ENCODE measurements around the gene ATP2B2. TPM values are rescaled to one million over a fixed set of nuclear protein-coding genes. Genes with fewer than 3 reads are reported as not detected.

ATP2B2 gene
- total RNA-seq, 1 experiment from 2014 or later, result not detected

DNA sequence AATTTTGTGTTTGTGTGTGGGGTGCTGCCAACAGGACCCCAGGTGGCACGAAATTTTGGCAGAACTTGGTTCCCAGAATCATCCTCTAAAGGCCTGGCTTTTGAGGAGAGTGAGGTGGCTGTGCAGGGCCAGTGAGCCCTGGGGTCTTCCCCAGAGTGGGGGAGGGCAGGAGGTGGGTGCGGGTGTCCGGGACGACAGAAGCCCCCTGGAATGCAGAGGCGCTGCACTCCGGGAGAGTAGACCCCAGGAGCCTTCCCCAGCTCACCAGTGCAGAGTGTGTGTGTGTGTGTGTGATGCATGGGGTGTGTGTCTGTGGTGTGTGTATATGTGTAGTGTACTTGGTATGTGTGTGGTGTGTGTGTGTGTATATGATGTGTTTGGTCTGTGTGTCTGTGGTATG, 140.1 kb downstream of the ATP2B2 start:
- H3K4me3 Mint-ChIP-seq (ENCODE audit: low read depth, unreplicated experiment), result no peak overlapping the region
- CTCF ChIA-PET, result no interaction called here
- no TSS peak for BruUV-seq (replicated peaks)
- H3K4me1 Mint-ChIP-seq (ENCODE audit: low read depth, unreplicated experiment), result peaks cover 10% of the 10 kb centered on the region
- peaks cover 3% of the 10 kb centered on the region for H3K9me3 Mint-ChIP-seq (ENCODE audit: low read depth, unreplicated experiment)
- no peak for DNase-seq
- TF ChIP-seq, protein P1, sequence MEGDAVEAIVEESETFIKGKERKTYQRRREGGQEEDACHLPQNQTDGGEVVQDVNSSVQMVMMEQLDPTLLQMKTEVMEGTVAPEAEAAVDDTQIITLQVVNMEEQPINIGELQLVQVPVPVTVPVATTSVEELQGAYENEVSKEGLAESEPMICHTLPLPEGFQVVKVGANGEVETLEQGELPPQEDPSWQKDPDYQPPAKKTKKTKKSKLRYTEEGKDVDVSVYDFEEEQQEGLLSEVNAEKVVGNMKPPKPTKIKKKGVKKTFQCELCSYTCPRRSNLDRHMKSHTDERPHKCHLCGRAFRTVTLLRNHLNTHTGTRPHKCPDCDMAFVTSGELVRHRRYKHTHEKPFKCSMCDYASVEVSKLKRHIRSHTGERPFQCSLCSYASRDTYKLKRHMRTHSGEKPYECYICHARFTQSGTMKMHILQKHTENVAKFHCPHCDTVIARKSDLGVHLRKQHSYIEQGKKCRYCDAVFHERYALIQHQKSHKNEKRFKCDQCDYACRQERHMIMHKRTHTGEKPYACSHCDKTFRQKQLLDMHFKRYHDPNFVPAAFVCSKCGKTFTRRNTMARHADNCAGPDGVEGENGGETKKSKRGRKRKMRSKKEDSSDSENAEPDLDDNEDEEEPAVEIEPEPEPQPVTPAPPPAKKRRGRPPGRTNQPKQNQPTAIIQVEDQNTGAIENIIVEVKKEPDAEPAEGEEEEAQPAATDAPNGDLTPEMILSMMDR (IDR thresholded peaks at IDR 0.05; ENCODE audit: unreplicated experiment), result no peak
- H3K27me3 Mint-ChIP-seq (ENCODE audit: unreplicated experiment), result peaks cover 90% of the 10 kb centered on the region
- intact Hi-C loops (cut with micrococcal nuclease; ENCODE audit: unreplicated experiment), result no loop called here
- no peak overlapping the region for H3K27ac Mint-ChIP-seq (ENCODE audit: unreplicated experiment)
- no peaks in the 10 kb centered on the region for H3K36me3 Mint-ChIP-seq (ENCODE audit: insufficient read depth, unreplicated experiment)

DNA sequence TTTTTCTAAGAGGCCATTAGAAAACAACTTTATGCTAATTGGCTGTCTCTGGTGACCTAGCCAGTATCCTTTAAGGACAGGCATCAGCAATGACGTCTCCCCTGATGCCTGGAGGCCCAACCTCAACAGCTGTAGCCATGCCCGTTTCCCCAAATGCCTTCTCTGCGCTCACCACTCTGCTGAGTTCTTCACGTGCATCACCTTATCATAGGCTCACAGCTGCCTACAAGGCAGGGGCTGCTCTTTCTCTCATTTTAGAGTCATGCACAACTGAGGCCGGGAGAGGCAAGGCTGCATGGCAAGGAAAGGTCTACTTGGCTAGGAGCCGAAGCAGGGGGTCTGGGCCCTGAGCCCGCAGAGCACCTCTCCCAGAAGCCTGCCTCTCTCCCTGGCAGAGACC, 140.6 kb downstream of the ATP2B2 start:
- intact Hi-C loops (cut with micrococcal nuclease; ENCODE audit: unreplicated experiment), result no loop called here
- no peak overlapping the region for H3K27ac Mint-ChIP-seq (ENCODE audit: unreplicated experiment)
- CTCF ChIA-PET, result no interaction called here

DNA sequence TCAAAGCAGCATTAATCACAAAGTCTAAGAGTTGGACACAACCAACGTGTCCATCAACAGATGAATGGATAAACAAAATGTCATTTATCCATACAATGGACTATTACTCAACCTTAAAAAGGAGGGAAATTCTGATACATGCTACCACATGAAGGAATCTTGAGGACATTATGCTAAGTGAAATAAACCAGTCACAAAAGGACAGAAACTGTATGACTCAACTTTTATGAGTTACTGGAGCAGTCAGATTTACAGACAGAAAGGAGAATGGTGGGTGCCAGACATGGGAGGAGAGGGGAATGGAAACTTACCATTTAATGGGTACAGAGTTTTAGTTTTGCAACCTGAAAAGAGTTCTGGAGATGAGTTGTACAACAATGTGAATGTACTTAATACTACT, 141.5 kb downstream of the ATP2B2 start:
- Mint-ChIP-seq H3K9me3 (ENCODE audit: low read depth, unreplicated experiment) (peaks cover 3% of the 10 kb centered on the region), H3K4me1 (ENCODE audit: low read depth, unreplicated experiment) (peaks cover 10% of the 10 kb centered on the region), H3K27me3 (ENCODE audit: unreplicated experiment) (peaks cover 90% of the 10 kb centered on the region), H3K36me3 (ENCODE audit: insufficient read depth, unreplicated experiment) (no peaks in the 10 kb centered on the region), H3K27ac (ENCODE audit: unreplicated experiment) (no peak overlapping the region), H3K4me3 (ENCODE audit: low read depth, unreplicated experiment) (no peak overlapping the region)
- intact Hi-C loops (cut with micrococcal nuclease; ENCODE audit: unreplicated experiment), result no loop called here
- TF ChIP-seq, protein P1 (IDR thresholded peaks at IDR 0.05; ENCODE audit: unreplicated experiment), result no peak
- CTCF ChIA-PET, result no interaction called here
- no peak for DNase-seq
- no TSS peak for BruUV-seq (replicated peaks)

More for the DNA sequence above, 140.6 kb downstream of the ATP2B2 start:
- peaks cover 10% of the 10 kb centered on the region for H3K4me1 Mint-ChIP-seq (ENCODE audit: low read depth, unreplicated experiment)
- peaks cover 90% of the 10 kb centered on the region for H3K27me3 Mint-ChIP-seq (ENCODE audit: unreplicated experiment)
- H3K36me3 Mint-ChIP-seq (ENCODE audit: insufficient read depth, unreplicated experiment), result no peaks in the 10 kb centered on the region
- H3K9me3 Mint-ChIP-seq (ENCODE audit: low read depth, unreplicated experiment), result peaks cover 3% of the 10 kb centered on the region
- DNase-seq, result no peak
- no TSS peak for BruUV-seq (replicated peaks)
- H3K4me3 Mint-ChIP-seq (ENCODE audit: low read depth, unreplicated experiment), result no peak overlapping the region
- TF ChIP-seq, protein P1 (IDR thresholded peaks at IDR 0.05; ENCODE audit: unreplicated experiment), result no peak

DNA sequence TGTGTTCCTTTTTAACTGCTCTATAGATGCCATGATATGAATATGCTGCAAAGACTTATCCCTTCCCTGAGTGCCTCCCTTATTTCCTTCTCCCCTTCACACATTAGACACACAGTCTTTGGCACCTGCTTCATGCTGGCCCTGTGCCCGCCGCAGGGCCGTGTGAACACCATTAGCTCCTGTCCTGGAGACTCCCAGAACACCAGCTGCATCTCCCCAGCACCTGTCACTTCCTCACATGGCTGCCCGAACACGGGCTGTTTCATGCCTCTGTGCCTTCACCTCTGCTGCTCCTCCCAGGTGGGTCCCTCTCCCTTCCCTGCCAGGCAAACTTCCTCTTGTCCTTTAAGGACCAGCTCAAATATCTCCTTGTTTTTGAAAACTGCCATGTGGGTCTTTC, 144.0 kb downstream of the ATP2B2 start:
- intact Hi-C loops (cut with micrococcal nuclease; ENCODE audit: unreplicated experiment), result no loop called here
- H3K27ac Mint-ChIP-seq (ENCODE audit: unreplicated experiment), result no peak overlapping the region
- no peak for DNase-seq
- TF ChIP-seq, protein P1 (IDR thresholded peaks at IDR 0.05; ENCODE audit: unreplicated experiment), result no peak
- peaks cover 88% of the 10 kb centered on the region for H3K27me3 Mint-ChIP-seq (ENCODE audit: unreplicated experiment)
- no peaks in the 10 kb centered on the region for H3K36me3 Mint-ChIP-seq (ENCODE audit: insufficient read depth, unreplicated experiment)
- no TSS peak for BruUV-seq (replicated peaks)
- peaks cover 10% of the 10 kb centered on the region for H3K4me1 Mint-ChIP-seq (ENCODE audit: low read depth, unreplicated experiment)
- peaks cover 3% of the 10 kb centered on the region for H3K9me3 Mint-ChIP-seq (ENCODE audit: low read depth, unreplicated experiment)
- H3K4me3 Mint-ChIP-seq (ENCODE audit: low read depth, unreplicated experiment), result no peak overlapping the region
- CTCF ChIA-PET, result no interaction called here
